ENCODE measurements around the gene MSRB1. TPM values are rescaled to one million over a fixed set of nuclear protein-coding genes. Genes with fewer than 3 reads are reported as not detected.

MSRB1 gene
- total RNA-seq, 1 experiment from 2014 or later = 18.3 TPM

DNA sequence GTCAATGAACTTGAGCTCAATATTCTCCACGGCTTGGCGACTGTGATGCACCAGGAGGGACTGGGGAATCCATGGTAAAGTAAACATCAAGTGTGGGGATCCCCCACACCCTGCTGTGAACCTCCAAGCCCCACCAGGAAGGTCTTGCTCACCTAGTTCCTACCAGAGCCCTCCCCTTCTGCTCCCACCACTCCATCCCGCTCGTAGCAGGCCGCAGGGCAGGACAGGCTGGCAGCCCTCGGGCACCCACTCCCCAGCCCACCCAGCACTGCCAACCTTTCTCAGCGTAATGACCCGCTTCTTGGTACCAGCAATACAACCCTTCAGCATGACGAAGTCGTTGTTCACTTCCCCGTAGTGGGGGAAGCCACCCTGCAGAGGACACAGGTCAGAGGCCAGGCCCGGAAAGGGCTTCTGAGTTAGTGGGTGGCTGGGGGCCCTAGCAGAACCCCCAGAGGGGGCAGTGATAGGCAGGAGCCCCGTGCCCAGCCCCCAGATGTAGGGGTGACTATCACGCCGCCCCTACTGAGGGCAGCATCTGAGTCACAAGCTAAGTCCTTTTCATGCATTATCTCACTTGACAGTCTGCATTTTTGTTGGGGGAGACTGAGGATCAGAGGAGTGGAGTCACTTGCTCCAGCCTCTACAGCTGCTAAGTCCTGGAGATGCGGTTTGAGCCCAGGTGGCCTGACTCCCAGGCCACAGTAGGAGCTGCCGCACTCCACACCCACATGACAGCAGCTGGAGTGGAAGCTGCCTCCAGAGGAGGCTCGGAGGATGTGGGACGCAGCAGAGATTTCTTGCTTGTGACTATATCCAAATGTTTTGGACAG lies 2.8 kb upstream of the MSRB1 start:
- H3K4me1 ChIP-seq (ENCODE audit: control insufficient read depth in 1 of 2, insufficient read depth in 2 of 2, low read length in 2 of 2) = peaks cover 14 to 26% of the 10 kb centered on the region in 2 experiments
- no peak overlapping the region for H3K9ac ChIP-seq (ENCODE audit: low read length)
- CTCF ChIA-PET = no interaction called here
- no peak overlapping the region for H3K27ac ChIP-seq (ENCODE audit: low read depth, low read length)
- RAD21 ChIA-PET (ENCODE audit: low non-redundant PET in 1 of 2, low total read pairs in 2 of 2, uncharacterized antibody in 2 of 2, unreplicated experiment in 2 of 2) = no interaction called here
- no peaks in the 10 kb centered on the region for H4K20me1 ChIP-seq (ENCODE audit: insufficient read depth)
- no peaks in the 10 kb centered on the region for H3K9me3 ChIP-seq (ENCODE audit: control insufficient read depth in 1 of 2, insufficient read depth in 1 of 2, low read depth in 1 of 2, low read length in 2 of 2)
- H3K4me3 ChIP-seq (replicated peaks in 1 of 2; ENCODE audit: low read depth in 1 of 2, low read length in 2 of 2) = no peak overlapping the region
- intact Hi-C loops (cut with micrococcal nuclease) = no loop called here
- no peaks in the 10 kb centered on the region for H3K27me3 ChIP-seq (ENCODE audit: insufficient read depth, low read length)
- DNase-seq (ENCODE audit: low read depth, low spot score) = no peak
- H3K9me2 ChIP-seq (ENCODE audit: insufficient read depth) = no peaks in the 10 kb centered on the region
- H3K36me3 ChIP-seq (ENCODE audit: control insufficient read depth in 1 of 2, insufficient read depth in 2 of 2, low read length in 2 of 2) = no peaks in the 10 kb centered on the region
- H3K4me2 ChIP-seq (ENCODE audit: low read length) = no peak overlapping the region
- ATAC-seq = no peak
- H3K79me2 ChIP-seq (ENCODE audit: insufficient read depth, low read length) = no peaks in the 10 kb centered on the region
- no peak overlapping the region for H2AFZ ChIP-seq (ENCODE audit: low read depth, low read length, poor library complexity, severe bottlenecking)
- POLR2A ChIA-PET = interaction anchor here (0.9 to 2.4 kb wide), 2 partner anchors 19 kb away, joined by 3 to 7 read pairs; partner anchors contain the start of gene RPS2
- BruUV-seq (replicated peaks) = no TSS peak
- TF ChIP-seq YY1 (IDR thresholded peaks at IDR 0.05; ENCODE audit: extremely low read depth, insufficient replicate concordance, low read depth, low read length) = no peak
- TF ChIP-seq, protein P1, sequence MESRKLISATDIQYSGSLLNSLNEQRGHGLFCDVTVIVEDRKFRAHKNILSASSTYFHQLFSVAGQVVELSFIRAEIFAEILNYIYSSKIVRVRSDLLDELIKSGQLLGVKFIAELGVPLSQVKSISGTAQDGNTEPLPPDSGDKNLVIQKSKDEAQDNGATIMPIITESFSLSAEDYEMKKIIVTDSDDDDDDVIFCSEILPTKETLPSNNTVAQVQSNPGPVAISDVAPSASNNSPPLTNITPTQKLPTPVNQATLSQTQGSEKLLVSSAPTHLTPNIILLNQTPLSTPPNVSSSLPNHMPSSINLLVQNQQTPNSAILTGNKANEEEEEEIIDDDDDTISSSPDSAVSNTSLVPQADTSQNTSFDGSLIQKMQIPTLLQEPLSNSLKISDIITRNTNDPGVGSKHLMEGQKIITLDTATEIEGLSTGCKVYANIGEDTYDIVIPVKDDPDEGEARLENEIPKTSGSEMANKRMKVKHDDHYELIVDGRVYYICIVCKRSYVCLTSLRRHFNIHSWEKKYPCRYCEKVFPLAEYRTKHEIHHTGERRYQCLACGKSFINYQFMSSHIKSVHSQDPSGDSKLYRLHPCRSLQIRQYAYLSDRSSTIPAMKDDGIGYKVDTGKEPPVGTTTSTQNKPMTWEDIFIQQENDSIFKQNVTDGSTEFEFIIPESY (IDR thresholded peaks at IDR 0.05; ENCODE audit: extremely low read depth, insufficient replicate concordance, low read length) = no peak
- TF ChIP-seq JUND (IDR thresholded peaks at IDR 0.05) = no peak
- TF ChIP-seq FOSL1 (IDR thresholded peaks at IDR 0.05; ENCODE audit: low read depth) = no peak
- TF ChIP-seq EZH2phosphoT487 (IDR thresholded peaks at IDR 0.05; ENCODE audit: borderline replicate concordance) = no peak
- no peak for TF ChIP-seq SP1 (IDR thresholded peaks at IDR 0.05; ENCODE audit: low read depth)
- no peak for TF ChIP-seq EZH2 (IDR thresholded peaks at IDR 0.05)
- no peak for TF ChIP-seq ATF3 (IDR thresholded peaks at IDR 0.05)
- no peak for TF ChIP-seq TCF7L2 (IDR thresholded peaks at IDR 0.05; ENCODE audit: borderline replicate concordance, extremely low read depth, insufficient read depth, insufficient read length)

All from HCT116 (cell line).